B cell (primary cell): ENCODE results near the gene TRIM74.
"Not testable (repeated sequence)": the region's sequence is repeated elsewhere in the genome, so short reads cannot be mapped to it uniquely, and the experiment has no call there.

Experiments
- CTCF ChIP-seq: fragments of 200-600 bp; IDR thresholded peaks from one replicate; pipeline ENCODE4 v1.8.0; 2022; ENCODE audit warnings: antibody characterized with exemption, mild to moderate bottlenecking
- EZH2 ChIP-seq: IDR thresholded peaks from 2 replicates; pipeline ENCODE4 v1.6.1; 2012; ENCODE audit warnings: borderline replicate concordance, low read depth, mild to moderate bottlenecking, moderate library complexity, low read length; ENCODE audit not compliant: insufficient read depth, poor library complexity, severe bottlenecking

DNA sequence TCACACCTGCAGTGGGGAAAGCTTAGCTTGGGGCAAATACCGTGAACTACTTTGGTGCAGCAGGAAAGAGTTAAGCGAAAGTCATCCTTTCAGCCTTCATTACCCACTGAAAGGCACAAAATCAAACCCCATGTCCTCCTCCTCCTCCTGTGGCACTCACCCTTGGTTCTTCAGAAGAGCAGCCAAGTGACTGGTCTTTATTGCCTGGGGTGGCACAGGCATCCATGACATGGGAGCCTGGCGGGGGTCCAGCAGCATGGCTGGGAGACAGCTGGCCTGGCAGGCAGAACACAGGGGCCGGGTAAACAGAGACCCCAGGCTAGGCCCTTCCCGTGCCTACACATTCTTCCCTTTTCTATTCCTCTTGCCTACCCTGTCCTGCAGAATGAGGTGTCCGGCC is 19.6 kb downstream of the TRIM74 start:
- TF ChIP-seq EZH2, CTCF: not testable (repeated sequence)
